ENCODE data around the gene SBF2. TPM values are rescaled to one million over a fixed set of nuclear protein-coding genes. Genes with fewer than 3 reads are reported as not detected.

SBF2 gene
- total and polyA plus RNA-seq, 9 of the 15 experiments (the other 6 are each of a cell fraction or from before 2014, with no cell fraction given) = 0.80 to 9.5 (median 5.0) TPM

GRCh38 chr11:10303558-10304363 is 9.7 kb upstream of the SBF2 start:
- intact Hi-C loops (cut with micrococcal nuclease) (loop anchor here (1.0 kb wide), 1 partner anchor 95 kb away; no protein-coding TSS in a partner anchor), in situ Hi-C loops (cut with MboI) (loop anchor here (25.0 kb wide), 1 partner anchor 441 kb away; no protein-coding TSS in a partner anchor)
- H2AFZ ChIP-seq (ENCODE audit: low read depth, low read length) = peak overlapping the region; percentile 84
- H3K4me2 ChIP-seq (ENCODE audit: insufficient read depth, low read length) = peak overlapping the region; percentile 84
- no peaks in the 10 kb centered on the region for H3K9me1 ChIP-seq (ENCODE audit: control insufficient read depth, insufficient read depth, low read length)
- FAIRE-seq (no peak), DNase-seq (ENCODE audit: extremely low read depth in 1 of 4, low spot score in 3 of 4) (peak in 2 of 4 experiments; percentile 12 to 16), ATAC-seq (no peak)
- POLR2A ChIA-PET = interaction anchor here (0.6 to 1.4 kb wide), 3 partner anchors 11 to 841 kb away, joined by 3 to 5 read pairs (median 4); no protein-coding TSS in a partner anchor
- H3K36me3 ChIP-seq (ENCODE audit: control insufficient read depth, insufficient read depth, low read length) = no peaks in the 10 kb centered on the region
- peaks cover 25 to 27% of the 10 kb centered on the region in 2 experiments for H3K27me3 ChIP-seq (ENCODE audit: control insufficient read depth in 2 of 2, insufficient read depth in 2 of 2, low read length in 2 of 2)
- CTCF ChIA-PET (ENCODE audit: low intra/inter-chr PET ratio) = no interaction called here
- no peaks in the 10 kb centered on the region for H3K79me2 ChIP-seq (ENCODE audit: control insufficient read depth, insufficient read depth, low read length)
- no peaks in the 10 kb centered on the region for H3K9me3 ChIP-seq (replicated peaks; ENCODE audit: control insufficient read depth, insufficient read depth, low read depth, low read length)
- peak overlapping the region in 1 of 2 experiments; percentile 23; a peak in 1 of 4 replicates for H3K9ac ChIP-seq (ENCODE audit: insufficient read depth in 1 of 2, low read depth in 2 of 2, low read length in 2 of 2)
- no peak overlapping the region for H3K27ac ChIP-seq (ENCODE audit: extremely low read depth, low read depth, low read length)
- H3K4me3 ChIP-seq = peak overlapping the region; percentile 45
- WGBS (ENCODE audit: insufficient coverage, low coverage, missing lambda C conversion rate) = 14% methylated on average over 28 of the region's 29 CpGs
- TSS peak; percentile 32 for BruUV-seq (replicated peaks)
- peaks cover 14 to 53% of the 10 kb centered on the region in 2 experiments for H3K4me1 ChIP-seq (replicated peaks in 1 of 2; ENCODE audit: control insufficient read depth in 2 of 2, insufficient read depth in 2 of 2, low read length in 2 of 2)
- 0 out of 2 replicates have a peak, but pooled peaks cover 4% of the 10 kb centered on the region for H4K20me1 ChIP-seq (replicated peaks; ENCODE audit: control insufficient read depth, insufficient read depth, low read length)
- TF ChIP-seq CREM (IDR thresholded peaks at IDR 0.05; ENCODE audit: low read depth) = peak; percentile 36; the same call in 1 of the 2 replicates
- TF ChIP-seq ARID1B (IDR thresholded peaks at IDR 0.05) = no peak
- TF ChIP-seq RREB1 (CRISPR knock-in tag; IDR thresholded peaks at IDR 0.05) = no peak
- TF ChIP-seq ZNF24 (IDR thresholded peaks at IDR 0.05) = no peak
- TF ChIP-seq SRF (CRISPR knock-in tag; IDR thresholded peaks at IDR 0.05) = peak in 1 of 2 experiments; percentile 74; a peak in 1 of 4 replicates
- 0 out of 2 replicates have a peak, but pooled peaks have one; percentile 10 for TF ChIP-seq FOSL1 (tag; conservative IDR thresholded peaks at IDR 0.05)
- 0 out of 2 replicates have a peak, but pooled peaks have one; percentile 25 for TF ChIP-seq ATF3 (IDR thresholded peaks at IDR 0.05)
- TF ChIP-seq ATF3 (CRISPR knock-in tag; conservative IDR thresholded peaks at IDR 0.05) = no peak
- no peak for TF ChIP-seq ZNF75A (CRISPR knock-in tag; IDR thresholded peaks at IDR 0.05)
- TF ChIP-seq NFE2 (IDR thresholded peaks at IDR 0.05; ENCODE audit: low read depth) = peak; percentile 23; the same call in 1 of the 2 replicates
- TF ChIP-seq JUN (IDR thresholded peaks at IDR 0.05; ENCODE audit: borderline replicate concordance, low read depth, low read length) = no peak
- no peak for TF ChIP-seq JUN (CRISPR knock-in tag; IDR thresholded peaks at IDR 0.05; ENCODE audit: borderline replicate concordance)
- TF ChIP-seq ZNF239 (CRISPR knock-in tag; IDR thresholded peaks at IDR 0.05) = no peak
